Measurements from ENCODE around the gene PPIP5K2. TPM values are rescaled to one million over a fixed set of nuclear protein-coding genes. Genes with fewer than 3 reads are reported as not detected.

Gene PPIP5K2
- total and polyA plus RNA-seq, 2 donors from 2014 or later = 17.1 to 56.4 TPM

DNA sequence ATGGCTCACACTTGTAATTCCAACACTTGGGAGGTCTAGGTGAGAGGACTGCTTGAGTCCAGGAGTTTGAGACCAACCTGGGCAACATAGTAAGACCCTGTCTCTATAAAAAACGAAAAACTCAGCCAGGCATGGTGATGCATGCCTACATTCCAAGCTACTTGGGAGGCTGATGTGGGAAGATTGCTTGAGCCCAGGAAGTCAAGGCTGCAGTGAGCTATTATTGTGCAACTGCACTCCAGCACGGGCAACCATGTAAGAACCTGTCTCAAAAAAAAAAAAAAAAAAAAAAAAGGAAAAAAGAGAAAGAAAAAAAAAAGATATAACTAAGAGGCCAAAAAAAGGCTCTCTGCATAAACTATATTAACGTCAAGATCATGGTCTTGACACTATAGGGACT lies 27.4 kb upstream of the PPIP5K2 start:
- Histone ChIP-seq H3K27ac (ENCODE audit: low read depth in 2 of 2, low read length in 2 of 2) (no peak overlapping the region), H3K9ac (ENCODE audit: low read length in 3 of 3) (no peak overlapping the region), H3K4me1 (ENCODE audit: control insufficient read depth in 2 of 3, insufficient read depth in 2 of 3, low read depth in 1 of 3, low read length in 3 of 3) (no peaks in the 10 kb centered on the region), H3K9me3 (ENCODE audit: control insufficient read depth in 2 of 3, insufficient read depth in 1 of 3, low read length in 3 of 3) (no peaks in the 10 kb centered on the region), H3K36me3 (ENCODE audit: control insufficient read depth in 2 of 3, insufficient read depth in 3 of 3, low read length in 3 of 3) (peaks cover 0 to 4% (median 0%) of the 10 kb centered on the region in 3 donors), H3K4me3 (ENCODE audit: low read length in 3 of 3) (no peak overlapping the region), H3K27me3 (ENCODE audit: control insufficient read depth, insufficient read depth, low read length) (no peaks in the 10 kb centered on the region)
- TF ChIP-seq, protein P1, sequence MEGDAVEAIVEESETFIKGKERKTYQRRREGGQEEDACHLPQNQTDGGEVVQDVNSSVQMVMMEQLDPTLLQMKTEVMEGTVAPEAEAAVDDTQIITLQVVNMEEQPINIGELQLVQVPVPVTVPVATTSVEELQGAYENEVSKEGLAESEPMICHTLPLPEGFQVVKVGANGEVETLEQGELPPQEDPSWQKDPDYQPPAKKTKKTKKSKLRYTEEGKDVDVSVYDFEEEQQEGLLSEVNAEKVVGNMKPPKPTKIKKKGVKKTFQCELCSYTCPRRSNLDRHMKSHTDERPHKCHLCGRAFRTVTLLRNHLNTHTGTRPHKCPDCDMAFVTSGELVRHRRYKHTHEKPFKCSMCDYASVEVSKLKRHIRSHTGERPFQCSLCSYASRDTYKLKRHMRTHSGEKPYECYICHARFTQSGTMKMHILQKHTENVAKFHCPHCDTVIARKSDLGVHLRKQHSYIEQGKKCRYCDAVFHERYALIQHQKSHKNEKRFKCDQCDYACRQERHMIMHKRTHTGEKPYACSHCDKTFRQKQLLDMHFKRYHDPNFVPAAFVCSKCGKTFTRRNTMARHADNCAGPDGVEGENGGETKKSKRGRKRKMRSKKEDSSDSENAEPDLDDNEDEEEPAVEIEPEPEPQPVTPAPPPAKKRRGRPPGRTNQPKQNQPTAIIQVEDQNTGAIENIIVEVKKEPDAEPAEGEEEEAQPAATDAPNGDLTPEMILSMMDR (IDR thresholded peaks at IDR 0.05; ENCODE audit: borderline replicate concordance, extremely low read depth, insufficient read depth) = no peak
- intact Hi-C loops (cut with DNase I) = no loop called here
- DNase-seq = no peak
- FAIRE-seq = no peak

DNA sequence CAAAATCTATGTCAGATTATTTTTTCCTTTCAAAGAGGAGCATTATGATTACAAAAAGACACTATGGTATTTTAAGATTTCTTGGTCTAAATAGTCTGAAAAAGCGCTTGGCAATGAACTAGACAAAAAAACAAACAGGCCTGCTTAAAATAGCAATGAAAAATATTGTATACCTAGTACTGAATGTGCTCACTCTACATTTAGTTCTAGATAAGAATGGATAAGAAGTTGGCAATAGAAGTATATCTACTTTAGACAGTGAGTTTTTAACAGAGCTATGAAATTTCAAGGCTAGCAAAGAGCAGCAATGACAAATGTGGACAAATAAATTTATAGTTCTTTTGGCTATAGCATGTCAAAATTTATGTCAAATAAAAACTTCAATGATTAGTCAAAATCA lies 26.4 kb upstream of the PPIP5K2 start:
- intact Hi-C loops (cut with DNase I) = no loop called here
- Histone ChIP-seq H3K4me3 (ENCODE audit: low read length in 3 of 3) (no peak overlapping the region), H3K27me3 (ENCODE audit: control insufficient read depth, insufficient read depth, low read length) (no peaks in the 10 kb centered on the region), H3K36me3 (ENCODE audit: control insufficient read depth in 2 of 3, insufficient read depth in 3 of 3, low read length in 3 of 3) (peaks cover 0 to 4% (median 0%) of the 10 kb centered on the region in 3 donors), H3K27ac (ENCODE audit: low read depth in 2 of 2, low read length in 2 of 2) (no peak overlapping the region), H3K9ac (ENCODE audit: low read length in 3 of 3) (no peak overlapping the region), H3K4me1 (ENCODE audit: control insufficient read depth in 2 of 3, insufficient read depth in 2 of 3, low read depth in 1 of 3, low read length in 3 of 3) (peaks cover 0 to 5% (median 0%) of the 10 kb centered on the region in 3 donors), H3K9me3 (ENCODE audit: control insufficient read depth in 2 of 3, insufficient read depth in 1 of 3, low read length in 3 of 3) (no peaks in the 10 kb centered on the region)
- TF ChIP-seq, protein P1 (IDR thresholded peaks at IDR 0.05; ENCODE audit: borderline replicate concordance, extremely low read depth, insufficient read depth) = no peak
- DNase-seq (no peak), FAIRE-seq (no peak)

DNA sequence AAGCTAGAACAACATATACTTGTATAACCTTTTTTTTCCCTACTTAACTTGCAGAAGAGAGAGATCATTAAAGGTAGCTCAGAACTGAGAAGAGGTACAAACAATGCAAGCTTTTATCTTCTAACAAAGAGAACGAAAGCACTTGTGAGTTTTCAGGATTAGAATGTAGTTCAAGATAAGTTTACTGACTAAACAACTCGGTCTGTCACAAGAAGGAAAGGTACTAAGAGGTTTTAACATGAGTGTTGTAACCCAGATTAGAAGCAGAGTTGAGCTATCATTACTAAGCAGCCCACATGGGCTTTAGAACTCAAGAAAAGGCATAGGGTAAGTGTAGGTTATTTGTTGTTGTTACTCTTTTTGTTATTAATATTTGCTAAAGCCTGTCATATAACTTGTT lies 25.4 kb upstream of the PPIP5K2 start:
- no peak overlapping the region for H3K9ac ChIP-seq (ENCODE audit: low read length in 3 of 3)
- no peak overlapping the region for H3K4me3 ChIP-seq (ENCODE audit: low read length in 3 of 3)
- H3K36me3 ChIP-seq (ENCODE audit: control insufficient read depth in 2 of 3, insufficient read depth in 3 of 3, low read length in 3 of 3) = peaks cover 0 to 4% (median 0%) of the 10 kb centered on the region in 3 donors
- TF ChIP-seq, protein P1 (IDR thresholded peaks at IDR 0.05; ENCODE audit: borderline replicate concordance, extremely low read depth, insufficient read depth) = no peak
- H3K9me3 ChIP-seq (ENCODE audit: control insufficient read depth in 2 of 3, insufficient read depth in 1 of 3, low read length in 3 of 3) = no peaks in the 10 kb centered on the region
- no peaks in the 10 kb centered on the region for H3K27me3 ChIP-seq (ENCODE audit: control insufficient read depth, insufficient read depth, low read length)
- no peak for DNase-seq
- no peak for FAIRE-seq
- intact Hi-C loops (cut with DNase I) = no loop called here
- peaks cover 0 to 5% (median 0%) of the 10 kb centered on the region in 3 donors for H3K4me1 ChIP-seq (ENCODE audit: control insufficient read depth in 2 of 3, insufficient read depth in 2 of 3, low read depth in 1 of 3, low read length in 3 of 3)
- H3K27ac ChIP-seq (ENCODE audit: low read depth in 2 of 2, low read length in 2 of 2) = no peak overlapping the region

DNA sequence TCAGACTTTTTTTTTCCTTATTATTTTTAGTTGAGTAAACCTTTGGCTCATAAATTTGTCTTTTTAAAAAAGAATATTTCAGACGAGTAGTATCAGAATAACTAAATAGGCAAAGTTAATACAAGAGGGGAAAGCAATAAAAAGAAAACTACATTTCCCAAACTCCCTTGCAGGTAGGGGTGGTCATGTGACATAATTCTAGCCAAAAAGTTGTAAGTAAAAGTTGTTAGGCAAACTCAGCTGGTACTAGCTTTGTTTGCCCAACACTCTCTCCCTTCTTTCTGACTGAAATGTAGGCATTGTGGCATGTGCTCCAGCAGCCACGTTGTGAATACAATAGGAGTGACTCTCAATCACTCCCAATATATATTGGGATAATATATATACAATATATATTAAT lies 21.1 kb upstream of the PPIP5K2 start:
- TF ChIP-seq, protein P1 (IDR thresholded peaks at IDR 0.05; ENCODE audit: borderline replicate concordance, extremely low read depth, insufficient read depth) = no peak
- no peak overlapping the region for H3K4me3 ChIP-seq (ENCODE audit: low read length in 3 of 3)
- H3K4me1 ChIP-seq (ENCODE audit: control insufficient read depth in 2 of 3, insufficient read depth in 2 of 3, low read depth in 1 of 3, low read length in 3 of 3) = peaks cover 0 to 5% (median 0%) of the 10 kb centered on the region in 3 donors
- FAIRE-seq = no peak
- intact Hi-C loops (cut with DNase I) = no loop called here
- no peaks in the 10 kb centered on the region for H3K36me3 ChIP-seq (ENCODE audit: control insufficient read depth in 2 of 3, insufficient read depth in 3 of 3, low read length in 3 of 3)
- H3K9me3 ChIP-seq (ENCODE audit: control insufficient read depth in 2 of 3, insufficient read depth in 1 of 3, low read length in 3 of 3) = no peaks in the 10 kb centered on the region
- no peak overlapping the region for H3K9ac ChIP-seq (ENCODE audit: low read length in 3 of 3)
- no peak for DNase-seq
- H3K27ac ChIP-seq (ENCODE audit: low read depth in 2 of 2, low read length in 2 of 2) = no peak overlapping the region
- H3K27me3 ChIP-seq (ENCODE audit: control insufficient read depth, insufficient read depth, low read length) = no peaks in the 10 kb centered on the region

Data from kidney (tissue), 14 donors.